ENCODE results near the gene CCDC40.
A peak's percentile ranks its signal among the peaks of the same experiment; 100 is the strongest.

CCDC40 gene

DNA sequence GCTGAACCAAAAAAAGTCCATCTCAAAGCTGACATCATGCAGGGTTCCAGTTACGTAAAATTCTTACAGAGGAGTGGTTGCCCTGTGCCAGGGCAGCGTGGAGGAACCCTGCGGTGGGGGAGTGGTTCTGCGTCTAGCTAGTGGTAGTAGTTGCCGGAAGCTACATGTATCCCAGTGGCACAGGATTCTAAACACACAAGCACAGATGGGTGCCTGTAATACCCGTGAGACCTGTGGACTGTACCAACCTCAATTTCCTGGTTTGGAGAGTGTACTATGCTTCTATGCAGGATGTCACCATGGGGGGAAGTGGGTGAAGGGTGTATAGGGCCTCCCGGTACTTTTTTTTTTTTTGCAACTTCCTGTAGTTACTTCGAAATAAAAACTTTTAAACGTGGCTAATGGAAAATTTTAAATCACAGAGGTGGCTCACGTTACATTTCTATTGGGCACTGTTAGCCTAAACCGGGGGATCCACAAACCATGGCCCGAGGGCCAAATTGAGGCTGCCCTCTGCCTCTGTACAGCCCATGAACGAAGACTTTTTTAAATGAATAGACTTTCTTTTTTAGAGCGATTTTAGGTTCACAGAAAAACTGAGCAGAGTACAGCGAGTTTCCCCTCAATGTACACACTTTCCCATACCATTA lies 39.3 kb upstream of the CCDC40 start:
- peak; percentile 24 to 28 for DNase-seq (ENCODE audit: low read depth in 2 of 2, low spot score in 1 of 2)

DNA sequence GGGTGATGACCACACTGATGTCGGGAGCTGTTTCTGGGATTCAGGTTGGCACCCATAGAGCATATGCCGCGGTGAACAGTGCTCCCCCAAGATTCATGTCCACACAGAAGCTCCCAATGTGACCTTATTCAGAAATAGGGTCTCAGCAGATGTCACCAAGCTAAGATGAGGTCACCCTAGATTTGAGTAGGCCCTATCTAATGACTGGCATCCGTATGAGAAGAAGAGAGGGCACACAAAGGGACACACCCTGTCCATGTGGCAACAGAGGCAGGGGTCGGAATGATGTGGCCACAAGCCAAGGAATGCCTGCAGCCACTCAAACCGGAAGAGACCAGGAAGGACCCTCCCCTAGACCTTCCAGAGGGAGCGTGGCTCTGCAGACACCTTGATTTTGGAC lies 36.3 kb upstream of the CCDC40 start:
- no peak for DNase-seq (ENCODE audit: low read depth in 2 of 2, low spot score in 1 of 2)

DNA sequence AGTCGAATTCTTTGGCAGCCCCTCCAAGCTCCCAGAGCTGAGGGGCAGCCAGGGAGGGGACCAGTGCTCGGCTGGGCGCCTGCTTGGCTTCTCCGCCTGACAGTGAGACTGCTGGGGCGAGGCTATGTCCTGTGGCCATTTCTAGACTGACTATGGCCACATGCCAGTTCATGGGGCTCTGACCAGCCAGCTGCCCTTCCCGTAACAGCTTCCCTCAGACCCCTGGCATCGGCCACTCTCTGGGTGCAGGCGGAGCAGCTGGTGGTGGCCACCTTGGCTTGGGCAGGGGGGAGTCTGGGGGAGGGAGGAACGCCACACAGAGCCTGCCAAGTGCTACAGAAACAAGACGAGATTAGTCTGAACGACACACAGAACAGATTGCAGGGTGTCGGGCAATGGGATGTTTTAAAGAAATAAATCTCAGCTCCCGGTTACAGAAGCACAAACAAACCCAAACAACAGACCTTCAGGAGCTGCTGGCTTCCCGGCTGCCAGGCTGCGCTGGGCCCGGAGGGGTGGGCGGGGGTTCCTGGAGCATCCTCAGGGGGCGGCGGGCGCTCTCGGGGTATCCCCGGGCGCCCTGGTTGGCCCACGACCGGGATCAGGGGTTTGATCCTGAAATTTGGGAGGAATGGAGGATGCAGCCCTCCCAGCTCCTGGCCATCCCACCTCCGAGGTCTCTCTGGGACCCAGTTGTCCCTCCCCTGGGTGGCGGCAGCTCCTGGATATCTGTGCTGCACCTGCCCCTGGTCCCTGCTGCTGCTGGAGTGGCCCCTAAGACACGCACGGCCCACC lies 35.3 kb upstream of the CCDC40 start:
- DNase-seq (ENCODE audit: low read depth in 2 of 2, low spot score in 1 of 2), result no peak

DNA sequence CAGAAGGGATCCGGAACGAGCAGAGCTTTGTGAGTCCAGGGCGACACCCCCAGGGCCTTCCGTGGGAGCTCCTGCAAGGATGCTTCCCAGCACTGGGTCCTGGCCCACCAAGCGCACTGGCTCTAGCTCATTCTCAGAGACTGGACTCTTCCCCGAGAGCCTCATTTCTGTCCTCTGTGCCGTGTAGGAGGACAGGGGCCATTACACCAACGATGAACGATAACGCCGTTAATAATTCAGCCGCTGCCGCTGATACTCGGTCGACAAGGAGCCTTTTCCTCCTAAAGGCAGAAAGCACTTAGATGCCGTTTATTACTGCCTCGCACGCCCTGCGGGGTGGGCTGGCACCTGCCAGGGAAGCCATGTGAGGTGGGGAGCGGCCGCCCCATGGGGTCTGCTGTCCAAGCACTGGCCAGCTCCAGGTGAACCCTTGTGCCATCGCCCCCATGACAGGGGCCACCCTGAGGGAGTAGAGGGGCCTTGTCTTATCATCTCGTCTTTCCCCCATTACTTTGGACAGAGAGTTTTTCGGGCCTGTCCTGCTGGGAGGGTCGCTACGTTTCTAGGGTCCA lies 34.3 kb upstream of the CCDC40 start:
- DNase-seq (ENCODE audit: low read depth in 2 of 2, low spot score in 1 of 2), result no peak

DNA sequence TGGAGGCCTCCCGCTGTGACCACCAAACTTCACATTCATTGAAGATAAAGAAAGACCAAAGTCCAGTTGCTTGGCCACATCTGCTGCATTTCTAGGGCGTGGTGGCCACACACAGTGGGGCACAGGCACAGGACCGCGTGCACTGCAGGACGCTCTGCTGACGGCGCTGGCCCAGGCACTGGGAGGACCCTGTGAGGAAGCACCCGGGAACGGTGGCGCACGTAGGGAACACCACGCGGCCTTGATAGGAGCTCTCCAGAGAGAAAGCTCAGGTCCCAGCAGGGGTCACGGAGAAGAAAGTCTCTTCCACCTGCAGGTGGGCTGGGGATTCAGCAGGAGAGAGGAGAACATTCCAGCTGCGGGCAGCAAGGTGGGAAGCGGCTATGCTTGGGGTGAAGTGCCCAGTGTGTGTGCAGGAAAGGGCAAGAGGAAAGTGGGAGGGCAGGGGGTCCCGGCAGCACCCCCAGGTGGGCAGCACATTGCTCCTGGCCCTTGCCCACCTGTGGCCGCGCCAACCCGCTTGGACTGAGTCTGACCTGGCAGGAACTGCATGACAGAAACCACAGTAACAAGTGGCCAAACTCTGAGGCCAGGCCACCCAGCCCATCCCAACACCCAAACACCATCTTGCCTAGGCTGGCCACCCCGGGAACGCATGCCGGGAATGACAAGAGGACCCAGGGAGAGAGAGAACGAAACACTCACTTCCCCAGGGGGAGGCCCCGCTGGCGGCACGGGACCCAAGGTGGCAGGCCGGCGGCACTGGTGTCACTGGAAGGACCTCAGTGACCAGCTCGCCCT lies 33.6 kb upstream of the CCDC40 start:
- DNase-seq (ENCODE audit: low read depth in 2 of 2, low spot score in 1 of 2), result no peak

DNA sequence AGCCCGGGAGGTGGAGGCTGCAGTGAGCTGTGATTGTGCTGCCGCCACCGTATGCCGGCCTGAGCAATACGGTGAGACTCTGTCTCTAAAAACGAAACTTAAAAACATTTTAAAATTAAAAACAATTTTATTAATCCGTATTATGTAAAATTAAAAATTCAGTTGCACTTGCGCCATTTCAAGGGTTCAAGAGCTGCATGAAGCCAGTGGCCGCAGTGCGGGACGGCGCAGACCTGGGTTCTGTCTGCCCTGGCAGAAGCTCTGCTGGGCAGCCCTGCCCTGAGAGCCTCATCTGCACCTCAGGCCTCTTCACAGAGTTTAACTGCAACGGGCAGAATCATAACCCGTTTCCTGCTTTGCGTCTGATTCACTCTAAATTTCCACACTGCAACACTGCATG lies 32.5 kb upstream of the CCDC40 start:
- no peak for DNase-seq (ENCODE audit: low read depth in 2 of 2, low spot score in 1 of 2)

DNA sequence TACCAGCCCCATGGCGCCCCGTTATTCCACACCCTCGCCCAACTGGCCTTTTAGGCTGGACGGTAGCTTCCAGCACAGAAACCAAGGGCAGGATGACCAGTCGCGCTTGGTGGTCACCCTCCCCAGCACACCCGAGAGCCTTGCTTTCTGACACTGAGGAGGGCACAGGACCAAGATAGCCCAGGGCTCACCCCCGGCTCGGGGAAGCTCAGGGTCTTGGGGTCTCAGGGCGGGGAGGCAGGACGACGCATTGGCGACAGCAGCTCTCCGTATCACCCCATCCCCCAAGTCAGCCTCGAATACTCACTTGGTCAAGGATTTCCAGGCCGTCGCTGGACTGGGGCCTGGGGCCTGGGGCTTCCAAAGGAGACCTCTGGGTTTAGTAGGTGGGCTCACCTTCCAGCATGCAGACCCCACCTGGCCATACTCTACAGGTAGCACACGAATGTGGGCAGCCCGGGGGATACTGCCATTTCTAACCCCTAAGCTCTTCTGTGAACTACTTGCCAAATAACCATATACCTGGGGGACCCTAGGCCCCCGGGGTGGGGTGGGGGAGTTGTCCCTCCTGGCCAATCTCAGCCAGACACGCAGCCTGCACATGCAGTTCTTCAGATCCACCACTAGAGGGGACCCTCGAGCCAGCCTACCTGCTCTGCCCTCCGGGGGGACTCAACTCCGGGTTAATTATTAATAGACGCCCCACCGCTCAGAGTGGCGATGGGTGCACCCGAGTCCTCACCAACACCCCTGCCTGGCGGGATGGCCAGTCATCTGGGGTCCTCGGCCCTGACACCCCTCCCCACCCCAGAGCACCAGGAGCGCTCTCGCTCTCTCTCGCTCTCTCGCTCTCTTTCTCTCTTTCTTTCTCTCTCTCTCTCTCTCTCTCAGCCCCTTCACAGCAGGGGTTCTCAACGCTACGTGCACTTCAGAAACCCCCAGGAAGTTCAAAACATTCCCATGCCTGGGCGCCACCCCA lies 30.8 kb upstream of the CCDC40 start:
- peak in 1 of 2 donors; percentile 14 for DNase-seq (ENCODE audit: low read depth in 2 of 2, low spot score in 1 of 2)

DNA sequence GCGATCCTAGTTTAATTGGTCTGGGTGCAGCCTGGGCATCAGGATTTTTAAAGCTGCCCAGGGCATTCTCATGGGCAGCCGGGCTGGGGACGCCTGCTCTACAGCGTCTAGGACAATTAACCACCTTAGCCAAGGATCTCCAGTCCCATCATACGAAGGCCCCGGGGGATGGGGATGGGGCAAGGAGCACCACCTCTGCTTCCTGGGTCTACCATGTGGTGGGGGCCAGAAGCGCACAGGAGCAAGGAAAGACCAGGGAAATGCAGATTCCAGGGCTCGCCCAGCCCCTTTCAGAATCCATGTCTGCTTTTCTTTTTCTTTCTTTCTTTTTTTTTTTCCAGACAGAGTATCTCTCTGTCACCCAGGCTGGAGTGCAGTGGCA lies 30.1 kb upstream of the CCDC40 start:
- DNase-seq (ENCODE audit: low read depth in 2 of 2, low spot score in 1 of 2), result no peak

DNA sequence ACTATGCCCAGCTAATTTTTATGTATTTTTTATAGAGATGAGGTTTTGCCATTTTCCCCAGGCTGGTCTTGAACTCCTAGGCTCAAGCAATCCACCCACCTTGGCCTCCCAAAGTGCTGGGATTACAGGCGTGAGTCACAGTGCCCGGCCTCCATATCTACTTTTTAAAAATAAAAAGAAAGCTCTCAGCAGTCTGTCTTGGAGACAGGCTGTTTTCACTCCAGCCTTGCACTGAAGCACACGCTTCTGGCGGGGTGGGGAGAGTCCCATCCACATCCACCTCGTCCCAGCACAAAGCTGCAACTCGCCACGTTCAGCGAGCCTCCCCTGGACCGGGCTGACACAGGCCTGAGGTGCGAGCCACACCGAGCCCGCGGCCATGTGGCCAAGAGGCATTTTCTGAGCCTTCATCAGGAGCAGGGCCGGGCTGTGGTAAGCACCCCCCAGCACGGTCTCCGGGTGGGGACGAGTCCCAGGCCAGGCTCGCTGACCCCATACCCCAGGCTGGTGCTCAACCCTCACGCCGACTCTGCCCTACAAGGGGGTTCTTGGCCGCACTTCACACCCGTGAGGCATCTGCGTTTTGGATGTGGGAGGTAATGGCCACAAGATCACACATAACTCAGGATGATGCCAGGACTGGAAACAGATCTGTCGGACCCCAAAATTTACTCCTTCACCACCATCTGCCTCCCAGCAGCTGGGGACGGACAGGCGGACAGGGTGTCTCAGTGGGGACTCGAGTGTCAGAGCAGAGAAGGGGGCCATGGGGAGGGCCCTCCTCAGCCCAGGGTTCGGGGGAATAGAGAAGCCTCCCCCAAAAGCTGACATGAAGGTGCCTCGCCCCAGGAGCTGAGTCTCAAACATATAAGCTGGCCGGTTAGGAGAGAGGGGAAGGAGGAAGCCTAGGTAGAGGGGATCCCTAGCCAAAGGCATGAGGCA lies 29.4 kb upstream of the CCDC40 start:
- no peak for DNase-seq (ENCODE audit: low read depth in 2 of 2, low spot score in 1 of 2)

DNA sequence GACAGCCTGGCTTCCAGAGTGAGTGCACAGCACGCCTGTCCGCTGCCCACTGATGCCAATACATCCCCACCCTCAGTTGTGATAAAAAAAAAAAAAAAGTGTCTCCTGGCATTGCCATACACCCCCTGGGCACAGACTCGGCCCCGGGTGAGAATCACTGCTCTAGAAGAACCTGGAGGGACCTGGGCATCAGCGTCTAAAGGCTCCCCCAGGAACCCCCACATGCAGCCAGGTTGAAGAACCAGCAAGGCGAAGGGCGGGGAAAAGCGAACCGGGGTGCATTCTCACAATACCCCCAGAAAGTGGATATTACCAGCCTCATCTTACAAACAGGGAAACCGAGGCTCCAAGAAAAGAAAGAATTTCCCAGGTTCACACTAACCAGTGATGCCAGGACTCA lies 28.5 kb upstream of the CCDC40 start:
- no peak for DNase-seq (ENCODE audit: low read depth in 2 of 2, low spot score in 1 of 2)

DNA sequence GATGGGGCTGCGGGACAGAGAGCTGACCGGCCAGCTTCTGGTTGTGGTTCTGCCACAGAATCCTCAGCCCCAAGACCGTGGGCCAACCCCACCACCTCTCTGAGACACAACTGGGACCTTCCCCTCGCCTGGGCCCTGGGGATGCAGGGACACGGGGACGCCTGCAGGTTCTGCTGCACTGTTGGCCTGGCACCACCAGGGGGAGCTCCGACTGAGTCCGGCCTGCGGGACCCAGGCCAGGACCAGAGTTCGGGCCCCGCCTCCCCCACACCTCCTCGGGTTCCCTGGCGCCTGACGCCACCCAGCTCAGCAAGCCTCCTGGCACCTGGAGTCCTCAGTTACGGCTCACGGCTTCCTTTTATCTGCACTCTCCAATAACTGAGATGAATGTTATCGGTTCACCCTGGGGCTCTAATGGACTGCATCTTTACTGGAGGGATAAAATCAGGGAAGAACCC lies 28.0 kb upstream of the CCDC40 start:
- DNase-seq (ENCODE audit: low read depth in 2 of 2, low spot score in 1 of 2), result peak; percentile 26 to 57

DNA sequence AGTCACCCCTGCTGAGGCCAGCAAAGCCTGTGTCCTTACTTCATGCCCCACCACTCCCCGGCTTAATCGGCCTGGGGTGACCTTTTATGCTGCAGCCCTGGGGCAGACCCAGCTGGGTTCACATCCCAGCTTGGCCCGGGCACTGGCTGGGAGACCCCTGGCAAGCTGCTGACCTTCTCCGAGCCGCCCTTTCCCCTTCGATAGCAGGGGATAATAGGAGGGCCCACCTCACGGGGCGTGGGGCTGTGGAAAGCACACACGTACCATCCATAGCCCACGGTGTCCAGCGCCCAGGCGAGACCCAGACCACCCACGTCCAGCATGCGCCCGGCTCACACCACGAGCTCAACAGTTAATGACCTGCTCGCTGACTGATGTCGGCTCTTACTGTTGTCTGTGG lies 27.6 kb upstream of the CCDC40 start:
- no peak for DNase-seq (ENCODE audit: low read depth in 2 of 2, low spot score in 1 of 2)

DNA sequence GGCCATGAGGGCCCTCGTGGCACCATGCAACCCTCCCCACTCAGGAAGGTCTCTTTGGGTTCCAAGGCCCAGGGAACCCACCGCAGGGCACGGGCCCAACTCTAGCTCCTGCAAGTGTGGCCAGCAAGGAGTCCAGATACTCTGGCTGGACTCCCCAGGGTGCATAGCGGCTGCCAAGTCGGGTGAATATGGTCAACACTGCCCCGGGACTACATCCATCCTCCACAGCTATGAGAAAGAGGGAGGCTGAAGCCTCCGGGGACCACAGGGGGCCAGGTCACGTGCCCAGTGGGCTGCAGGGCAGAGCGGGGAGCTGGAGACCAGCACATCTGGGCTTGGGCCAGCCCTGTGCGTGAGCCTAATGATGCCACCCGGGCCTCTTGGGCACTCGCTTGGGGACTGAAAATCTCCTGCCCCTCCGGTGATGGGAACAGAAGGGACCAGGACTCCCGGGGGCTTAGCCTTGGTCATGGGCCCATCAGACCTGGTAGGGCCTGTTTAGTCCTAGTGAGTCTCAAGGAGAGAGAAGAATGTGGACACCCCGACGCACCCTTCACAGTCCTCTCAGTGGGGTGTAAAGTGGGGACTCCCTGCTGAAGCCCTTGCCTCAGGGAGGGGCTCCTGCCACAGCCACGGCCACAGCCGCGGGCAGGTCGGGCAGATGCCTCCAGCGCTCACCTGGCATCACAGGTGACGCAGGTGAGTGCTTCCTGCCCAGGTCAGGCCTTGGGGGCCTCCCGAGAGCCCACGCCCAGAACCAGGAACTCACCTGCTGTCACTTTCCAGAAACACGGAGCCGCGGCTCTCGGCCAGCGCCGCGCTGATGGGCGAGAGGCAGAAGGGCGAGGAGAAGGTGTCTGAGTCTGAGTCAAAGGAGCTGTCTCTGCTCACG lies 26.8 kb upstream of the CCDC40 start:
- DNase-seq (ENCODE audit: low read depth in 2 of 2, low spot score in 1 of 2), result no peak

DNA sequence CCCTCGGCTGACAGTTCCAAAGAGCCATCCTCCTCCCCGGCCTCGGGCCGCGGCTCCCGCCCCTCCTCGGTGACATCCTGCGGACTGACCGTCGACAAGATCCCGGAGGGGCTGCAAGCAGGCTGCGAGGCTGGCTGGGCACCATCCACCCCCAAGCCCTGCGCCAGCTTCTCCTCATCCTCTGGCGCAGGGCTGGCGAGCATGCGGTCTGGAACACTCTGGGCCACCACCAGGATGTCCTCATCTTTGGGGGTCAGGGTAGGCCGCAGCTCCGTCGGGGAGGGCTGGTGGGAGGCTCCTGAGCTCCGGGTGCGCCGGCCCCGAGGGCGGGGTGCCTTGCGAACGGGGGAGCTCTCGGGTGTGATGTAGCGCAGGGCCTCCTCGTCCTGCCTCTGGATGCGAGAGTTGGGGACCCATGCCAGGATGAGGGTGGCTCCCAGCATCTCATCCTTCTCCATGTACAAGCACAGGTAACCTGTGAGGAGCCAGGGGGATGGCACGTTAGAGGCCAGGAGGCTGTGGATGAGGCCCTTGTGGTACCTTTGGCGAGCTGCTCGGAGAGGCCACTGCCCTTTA lies 26.1 kb upstream of the CCDC40 start:
- no peak for DNase-seq (ENCODE audit: low read depth in 2 of 2, low spot score in 1 of 2)

DNA sequence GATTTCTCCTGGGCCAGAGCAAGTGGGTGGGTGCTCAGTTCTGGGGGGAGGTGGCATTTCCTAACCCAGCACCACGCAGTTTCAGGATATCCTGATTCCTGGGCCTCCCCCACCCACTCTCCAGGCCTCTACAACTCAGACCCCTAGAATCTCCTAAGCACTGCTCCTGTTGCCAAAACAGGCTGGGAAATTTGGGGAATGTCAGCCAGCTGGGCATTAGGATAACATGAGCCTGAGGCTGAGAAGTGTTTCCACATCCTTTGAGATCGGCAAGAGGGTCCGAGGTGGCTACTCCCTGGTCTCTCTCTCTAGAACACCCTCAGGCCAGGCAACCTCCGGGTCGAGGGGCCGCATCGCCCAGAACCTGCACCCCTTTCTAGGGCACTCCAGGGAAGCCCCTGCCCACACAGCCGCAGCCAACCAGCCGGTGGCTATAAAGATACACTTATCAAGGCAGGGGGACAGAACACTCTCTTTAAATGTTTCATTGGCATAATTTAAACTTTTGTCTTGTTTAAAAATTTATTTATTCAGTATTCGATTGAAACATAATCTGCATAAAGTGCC lies 24.4 kb upstream of the CCDC40 start:
- no peak for DNase-seq (ENCODE audit: low read depth in 2 of 2, low spot score in 1 of 2)

DNA sequence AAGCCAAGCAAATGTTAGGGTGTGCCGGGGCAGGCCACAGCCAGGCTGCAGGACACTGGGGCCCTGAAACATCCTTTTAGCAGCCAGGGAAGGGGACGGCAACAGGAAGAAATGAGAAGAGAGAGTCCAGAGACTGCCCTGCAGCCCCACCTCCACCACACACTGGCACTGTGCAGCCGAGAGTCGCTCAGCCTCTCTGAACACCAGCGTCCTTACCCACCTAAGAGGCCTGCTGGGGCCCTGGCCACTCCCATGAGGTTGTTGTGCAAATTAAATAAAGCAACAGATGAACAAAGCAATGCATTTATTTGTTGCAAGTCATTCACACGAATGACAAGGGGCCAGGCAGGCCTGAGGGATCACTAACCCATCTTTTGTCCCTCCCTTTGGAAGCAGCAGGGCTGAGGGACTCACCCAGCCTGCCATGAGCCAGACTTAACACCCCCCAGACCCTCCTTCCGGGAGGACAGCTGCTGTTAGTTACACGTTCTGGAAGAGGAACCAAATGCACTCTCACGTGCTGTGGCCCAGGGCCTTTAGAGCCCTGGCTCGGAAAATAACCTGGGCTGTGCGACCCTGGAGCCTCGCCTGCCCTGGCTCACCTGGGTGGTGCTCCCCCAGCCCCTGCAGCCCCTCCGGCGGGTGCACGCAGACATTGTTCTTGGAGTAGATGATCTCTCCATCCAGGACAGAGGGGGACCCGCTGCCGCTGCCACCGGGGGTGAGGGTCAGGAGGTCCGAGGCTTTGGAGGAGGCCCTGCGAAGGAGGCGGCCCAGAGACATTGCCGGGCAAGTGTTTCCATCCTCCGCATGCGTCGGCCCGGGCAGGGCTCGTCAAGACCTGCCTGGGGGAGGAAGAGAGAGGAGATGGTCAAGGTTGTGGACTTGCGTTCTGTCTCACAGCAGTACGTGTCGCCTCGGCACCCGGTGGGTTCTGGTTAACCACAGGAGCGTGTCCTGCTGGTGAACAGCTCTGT lies 23.4 kb upstream of the CCDC40 start:
- DNase-seq (ENCODE audit: low read depth in 2 of 2, low spot score in 1 of 2), result no peak

All from stimulated activated CD8-positive, alpha-beta memory T cell treated with anti-CD3 and anti-CD28 coated beads, Interleukin-4, amount 100 ng/mL, for 4 hours (primary cell).